Activated CD8-positive, alpha-beta memory T cell treated with anti-CD3 and anti-CD28 coated beads, Interleukin-2, amount 10 ng/mL, durations not matched to agents 7 days and 5 days (primary cell): ENCODE measurements around the gene WASF2. TPM values are rescaled to one million over a fixed set of nuclear protein-coding genes. Genes with fewer than 3 reads are reported as not detected.

Source experiments
- ATAC-seq: fragments of 150-1000 bp; cut with Tn5 transposase; one replicate; pipeline ENCODE4 v1.10.0; 2021; ENCODE audit warnings: moderate library complexity
- CTCF ChIA-PET: fragments of 350-600 bp; sonication (Branson Sonifier 250); formaldehyde crosslinking; loops from one replicate; lab custom pipeline; 2021; ENCODE audit warnings: antibody characterized with exemption; lab: Charles Lee
- DNase-seq: peaks from one replicate; pipeline ENCODE4 v3.0.0-alpha.2; 2020
- H3K27ac Mint-ChIP-seq: one replicate; pipeline ENCODE4 v1.8.0; 2021; ENCODE audit warnings: mild to moderate bottlenecking, mixed read lengths
- H3K27me3 Mint-ChIP-seq: one replicate; pipeline ENCODE4 v1.8.0; 2021; ENCODE audit warnings: mixed read lengths
- H3K36me3 Mint-ChIP-seq: one replicate; pipeline ENCODE4 v1.8.0; 2021; ENCODE audit warnings: mild to moderate bottlenecking, mixed read lengths
- H3K4me1 Mint-ChIP-seq: one replicate; pipeline ENCODE4 v1.8.0; 2021; ENCODE audit warnings: mixed read lengths
- H3K4me3 Mint-ChIP-seq: one replicate; pipeline ENCODE4 v1.8.0; 2021; ENCODE audit warnings: mild to moderate bottlenecking, moderate library complexity, mixed read lengths
- H3K9me3 Mint-ChIP-seq: one replicate; pipeline ENCODE4 v1.8.0; 2022; ENCODE audit warnings: low read depth, mixed read lengths
- total RNA-seq, 2 experiments: library from RNA; stranded (reverse); gene quantifications; one replicate each; pipeline ENCODE4 v1.2.3, GENCODE V29; 2021

WASF2 gene
- total RNA-seq, 2 experiments from 2014 or later: 113 to 117 TPM

DNA sequence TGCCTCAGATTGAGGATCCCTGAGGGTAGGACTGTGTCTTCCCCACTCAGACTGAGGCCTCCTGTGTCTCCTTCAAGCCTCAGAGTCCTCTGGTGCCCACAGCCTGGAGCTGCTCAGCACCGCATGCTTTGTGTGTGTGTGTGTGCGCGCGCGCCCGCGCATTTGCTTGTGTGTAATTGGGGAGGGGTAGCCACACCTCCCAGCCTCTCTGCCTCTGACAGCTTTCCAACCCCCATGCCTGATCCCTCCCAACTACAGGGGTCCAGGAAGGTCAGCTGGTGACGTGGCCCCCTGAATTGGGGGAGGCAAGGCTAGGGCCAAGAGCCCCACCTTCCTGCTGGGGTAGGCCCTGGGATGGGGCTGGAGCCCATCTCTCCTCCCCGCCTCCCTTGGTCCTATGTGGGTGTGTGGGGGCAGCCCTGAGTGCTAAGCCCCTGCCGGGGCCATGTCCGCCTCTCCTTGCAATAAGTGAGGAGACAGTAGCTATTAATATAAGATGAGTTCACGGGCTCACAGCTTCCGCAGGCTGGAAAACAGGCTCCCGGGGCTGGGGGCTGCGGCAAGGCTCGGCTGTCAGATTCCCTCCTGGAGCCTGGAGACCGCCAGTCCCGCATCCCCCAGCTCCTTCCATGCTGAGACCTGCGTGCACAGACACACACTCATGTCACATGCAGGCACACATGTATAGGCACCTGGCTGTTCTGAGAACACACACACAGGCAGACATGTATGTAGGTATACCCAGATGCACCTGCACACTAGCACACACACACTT, 90.5 kb downstream of the WASF2 start:
- H3K4me3 Mint-ChIP-seq: no peak overlapping the region
- CTCF ChIA-PET: interaction anchor here (0.9 to 14.3 kb wide), 9 partner anchors 9 to 263 kb away, joined by 3 to 331 read pairs (median 4); partner anchors contain the start of gene AHDC1
- H3K36me3 Mint-ChIP-seq: no peaks in the 10 kb centered on the region
- no peak for DNase-seq
- no peak overlapping the region for H3K27ac Mint-ChIP-seq
- H3K27me3 Mint-ChIP-seq: no peaks in the 10 kb centered on the region
- no peak for ATAC-seq
- no peaks in the 10 kb centered on the region for H3K9me3 Mint-ChIP-seq
- peaks cover 10% of the 10 kb centered on the region for H3K4me1 Mint-ChIP-seq

DNA sequence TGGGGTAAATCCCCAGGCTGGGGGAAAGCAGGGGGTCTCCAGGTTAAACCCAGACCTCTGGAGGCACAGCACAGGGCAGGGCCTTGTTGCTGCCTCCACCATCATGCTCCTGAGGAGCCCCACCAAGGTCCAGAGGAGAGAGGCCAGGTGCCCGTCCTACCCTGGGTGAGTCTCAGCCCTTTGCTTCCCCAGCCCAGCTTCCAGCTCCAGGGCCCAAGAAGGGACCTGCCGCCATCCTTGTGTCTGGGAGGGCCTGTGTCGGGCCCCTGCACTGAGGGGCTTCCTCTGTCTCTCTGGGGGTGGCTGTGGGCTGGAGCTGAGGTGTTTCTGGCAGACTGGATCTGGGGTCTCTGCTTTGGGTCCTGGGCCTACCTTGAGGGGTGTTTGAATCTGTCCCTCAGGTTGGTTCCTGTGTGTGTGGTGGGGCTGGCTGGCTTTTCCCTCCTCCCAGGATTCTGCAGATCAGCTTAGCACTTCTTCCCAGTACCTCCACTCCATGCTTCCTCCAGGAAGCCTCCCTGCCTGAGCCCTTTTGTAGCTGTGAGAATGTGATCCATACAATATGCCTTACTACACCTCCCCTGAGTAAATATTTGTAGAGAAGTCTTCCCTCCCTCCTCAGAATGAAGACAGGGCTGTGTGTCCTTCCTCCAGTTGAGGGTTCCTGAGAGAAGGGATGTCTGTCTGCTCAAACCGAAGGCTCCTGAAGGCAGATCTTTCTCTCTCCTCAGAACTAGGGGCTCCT, 91.4 kb downstream of the WASF2 start:
- no peak overlapping the region for H3K4me3 Mint-ChIP-seq
- CTCF ChIA-PET: interaction anchor here (0.9 to 14.3 kb wide), 10 partner anchors 8 to 264 kb away, joined by 3 to 331 read pairs (median 6); partner anchors contain the start of gene AHDC1
- no peaks in the 10 kb centered on the region for H3K36me3 Mint-ChIP-seq
- DNase-seq: no peak
- no peaks in the 10 kb centered on the region for H3K27me3 Mint-ChIP-seq
- no peak overlapping the region for H3K27ac Mint-ChIP-seq
- no peak for ATAC-seq
- H3K4me1 Mint-ChIP-seq: peaks cover 4% of the 10 kb centered on the region
- H3K9me3 Mint-ChIP-seq: no peaks in the 10 kb centered on the region

DNA sequence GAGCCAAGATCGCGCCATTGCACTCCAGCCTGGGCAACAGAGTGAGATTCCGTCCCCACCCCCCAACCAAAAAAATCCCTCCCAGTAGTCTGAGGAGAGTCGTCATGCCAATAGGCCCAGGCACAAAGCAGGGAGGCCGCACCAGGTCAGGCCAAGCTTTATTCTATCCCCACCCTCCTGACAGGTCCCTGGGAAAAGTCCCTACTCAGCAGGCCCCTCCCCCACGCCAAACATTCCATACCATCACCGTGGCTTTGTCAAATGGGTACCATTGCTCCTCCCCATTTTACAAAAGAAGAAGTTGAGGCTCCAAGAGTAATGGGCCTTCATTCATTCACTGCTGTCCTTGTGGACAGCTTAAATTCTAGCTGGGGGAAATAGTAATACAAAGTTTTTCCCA, 92.2 kb downstream of the WASF2 start:
- ATAC-seq (no peak), DNase-seq (no peak)
- Mint-ChIP-seq H3K4me3 (no peak overlapping the region), H3K27ac (no peak overlapping the region), H3K9me3 (no peaks in the 10 kb centered on the region), H3K4me1 (peaks cover 2% of the 10 kb centered on the region), H3K27me3 (no peaks in the 10 kb centered on the region), H3K36me3 (no peaks in the 10 kb centered on the region)
- CTCF ChIA-PET: interaction anchor here (0.6 to 14.3 kb wide), 10 partner anchors 10 to 354 kb away, joined by 3 to 331 read pairs (median 9); partner anchors contain the start of gene AHDC1

DNA sequence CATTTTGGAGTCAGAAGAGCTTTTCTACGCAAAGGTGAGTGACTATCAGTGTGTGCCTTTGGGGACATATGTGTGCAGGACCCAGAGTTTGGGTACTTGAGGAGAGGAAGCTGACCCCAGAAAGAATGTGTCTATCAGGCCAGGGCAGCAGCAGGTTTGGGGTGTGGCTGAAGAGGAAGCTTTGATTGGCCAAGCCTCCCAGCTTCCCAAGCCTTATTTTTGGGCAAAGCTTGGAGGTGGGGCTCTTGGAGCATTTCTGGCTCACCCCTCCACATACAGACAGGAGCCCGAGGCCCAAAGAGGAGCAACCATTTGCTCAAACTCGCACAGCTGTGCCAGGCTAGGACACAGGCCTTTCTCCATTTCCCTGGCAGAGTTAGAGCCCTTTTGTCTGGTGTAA, 92.9 kb downstream of the WASF2 start:
- CTCF ChIA-PET: interaction anchor here (0.6 to 14.3 kb wide), 10 partner anchors 10 to 266 kb away, joined by 3 to 331 read pairs (median 8); partner anchors contain the start of gene AHDC1
- Mint-ChIP-seq H3K9me3 (no peaks in the 10 kb centered on the region), H3K36me3 (no peaks in the 10 kb centered on the region), H3K4me1 (peaks cover 1% of the 10 kb centered on the region), H3K27me3 (no peaks in the 10 kb centered on the region), H3K4me3 (no peak overlapping the region), H3K27ac (no peak overlapping the region)
- no peak for DNase-seq
- no peak for ATAC-seq

DNA sequence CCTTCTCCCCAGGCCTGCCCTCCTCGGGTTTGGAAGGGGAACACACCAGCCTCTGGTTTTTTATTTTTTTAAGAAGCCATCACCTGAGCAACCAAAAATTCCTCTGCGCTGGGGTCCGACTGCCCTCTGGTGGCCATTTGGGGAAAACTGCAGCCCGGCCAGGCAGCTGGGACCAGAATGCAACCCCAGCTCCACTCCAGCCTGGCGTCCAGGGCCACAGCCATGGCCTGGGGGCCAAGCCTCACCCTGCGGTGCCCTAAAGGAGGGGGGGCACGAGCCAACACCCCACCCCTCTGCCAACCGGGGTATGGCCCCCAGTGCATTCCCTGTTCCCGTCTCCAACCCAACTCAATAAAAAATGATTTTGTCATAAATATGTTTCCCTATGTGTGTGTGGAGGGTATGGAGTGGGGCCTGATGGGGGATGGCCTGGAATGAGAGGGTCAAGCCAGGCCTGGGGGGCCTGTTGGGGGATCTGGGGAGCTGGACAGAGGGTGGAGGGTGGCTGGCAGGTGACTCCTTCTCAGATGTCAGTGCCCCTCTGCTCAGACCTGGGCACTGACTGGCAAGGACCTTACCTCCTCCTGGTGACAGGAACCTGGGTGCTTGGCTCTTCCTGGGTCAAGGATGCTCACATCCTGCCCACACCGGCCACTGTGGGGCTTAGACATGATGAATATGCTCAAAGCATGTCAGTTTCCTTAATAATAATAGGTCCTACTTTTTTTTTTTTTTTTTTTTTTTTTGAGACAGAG, 94.3 kb downstream of the WASF2 start:
- CTCF ChIA-PET: interaction anchor here (0.6 to 14.3 kb wide), 44 partner anchors 8 to 351 kb away, joined by 3 to 331 read pairs (median 5); partner anchors contain the start of genes AHDC1, CD164L2, MAP3K6 and SYTL1
- no peak overlapping the region for H3K27ac Mint-ChIP-seq

DNA sequence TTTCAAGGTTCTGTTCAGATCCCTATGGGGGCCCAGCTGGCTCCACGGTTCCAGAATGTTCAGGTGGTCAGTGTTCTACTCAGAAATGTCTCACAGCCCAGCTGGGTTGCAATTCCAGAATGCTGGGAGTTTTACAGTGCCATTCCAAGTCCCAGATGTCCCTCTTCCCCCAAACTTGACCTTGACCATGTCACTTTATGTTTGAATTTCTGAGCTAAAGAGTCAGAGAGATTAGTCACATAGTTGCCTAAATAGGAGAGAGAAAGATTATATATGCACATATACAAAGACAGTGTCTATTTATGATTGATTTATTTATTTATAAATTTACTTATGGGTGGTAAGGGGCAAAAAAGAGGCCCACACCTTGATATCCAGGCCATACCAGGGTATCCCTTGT, 95.0 kb downstream of the WASF2 start:
- H3K36me3 Mint-ChIP-seq: no peaks in the 10 kb centered on the region
- DNase-seq: no peak
- H3K27me3 Mint-ChIP-seq: peaks cover 9% of the 10 kb centered on the region
- CTCF ChIA-PET: interaction anchor here (0.7 to 14.3 kb wide), 40 partner anchors 8 to 398 kb away, joined by 3 to 331 read pairs (median 5); partner anchors contain the start of genes AHDC1, CD164L2, MAP3K6 and SYTL1
- no peak overlapping the region for H3K4me3 Mint-ChIP-seq
- ATAC-seq: no peak
- no peak overlapping the region for H3K27ac Mint-ChIP-seq
- H3K9me3 Mint-ChIP-seq: no peaks in the 10 kb centered on the region
- peaks cover 8% of the 10 kb centered on the region for H3K4me1 Mint-ChIP-seq

More for the DNA sequence above, 94.3 kb downstream of the WASF2 start:
- Mint-ChIP-seq H3K36me3 (no peaks in the 10 kb centered on the region), H3K4me1 (peaks cover 8% of the 10 kb centered on the region), H3K27me3 (peaks cover 5% of the 10 kb centered on the region), H3K9me3 (no peaks in the 10 kb centered on the region), H3K4me3 (no peak overlapping the region)
- ATAC-seq: peak; percentile 34
- DNase-seq: peak; percentile 86

DNA sequence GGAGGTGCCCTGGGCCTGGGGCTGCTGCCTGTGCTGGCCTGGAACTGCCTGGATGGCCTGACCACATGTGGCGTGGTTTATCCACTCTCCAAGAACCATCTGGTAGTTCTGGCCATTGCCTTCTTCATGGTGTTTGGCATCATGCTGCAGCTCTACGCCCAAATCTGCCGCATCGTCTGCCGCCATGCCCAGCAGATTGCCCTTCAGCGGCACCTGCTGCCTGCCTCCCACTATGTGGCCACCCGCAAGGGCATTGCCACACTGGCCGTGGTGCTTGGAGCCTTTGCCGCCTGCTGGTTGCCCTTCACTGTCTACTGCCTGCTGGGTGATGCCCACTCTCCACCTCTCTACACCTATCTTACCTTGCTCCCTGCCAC, 95.7 kb downstream of the WASF2 start:
- H3K4me1 Mint-ChIP-seq: peaks cover 8% of the 10 kb centered on the region
- H3K4me3 Mint-ChIP-seq: no peak overlapping the region
- CTCF ChIA-PET: interaction anchor here (0.6 to 14.3 kb wide), 29 partner anchors 7 to 397 kb away, joined by 3 to 331 read pairs (median 6); partner anchors contain the start of genes AHDC1, CD164L2, MAP3K6 and SYTL1
- no peak overlapping the region for H3K27ac Mint-ChIP-seq
- no peaks in the 10 kb centered on the region for H3K36me3 Mint-ChIP-seq
- DNase-seq (no peak), ATAC-seq (no peak)
- peaks cover 15% of the 10 kb centered on the region for H3K27me3 Mint-ChIP-seq
- no peaks in the 10 kb centered on the region for H3K9me3 Mint-ChIP-seq

DNA sequence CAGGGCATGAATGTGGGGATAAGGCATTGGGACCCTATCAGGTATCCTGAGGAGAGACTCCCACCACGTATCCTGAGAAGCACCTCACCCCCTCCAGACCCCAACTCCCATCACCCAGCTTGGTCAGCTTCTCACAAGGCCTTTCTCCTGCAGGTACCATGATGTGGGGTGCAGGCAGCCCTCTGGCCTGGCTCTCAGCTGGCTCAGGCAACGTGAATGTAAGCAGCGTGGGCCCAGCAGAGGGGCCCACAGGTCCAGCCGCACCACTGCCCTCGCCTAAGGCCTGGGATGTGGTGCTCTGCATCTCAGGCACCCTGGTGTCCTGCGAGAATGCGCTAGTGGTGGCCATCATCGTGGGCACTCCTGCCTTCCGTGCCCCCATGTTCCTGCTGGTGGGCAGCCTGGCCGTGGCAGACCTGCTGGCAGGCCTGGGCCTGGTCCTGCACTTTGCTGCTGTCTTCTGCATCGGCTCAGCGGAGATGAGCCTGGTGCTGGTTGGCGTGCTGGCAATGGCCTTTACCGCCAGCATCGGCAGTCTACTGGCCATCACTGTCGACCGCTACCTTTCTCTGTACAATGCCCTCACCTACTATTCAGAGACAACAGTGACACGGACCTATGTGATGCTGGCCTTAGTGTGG, 96.2 kb downstream of the WASF2 start:
- peak overlapping the region; percentile 27 for H3K4me3 Mint-ChIP-seq
- ATAC-seq (no peak), DNase-seq (no peak)
- H3K9me3 Mint-ChIP-seq: no peaks in the 10 kb centered on the region
- CTCF ChIA-PET: interaction anchor here (0.7 to 14.3 kb wide), 10 partner anchors 9 to 215 kb away, joined by 3 to 331 read pairs (median 5); partner anchors contain the start of genes AHDC1, CD164L2 and MAP3K6
- H3K4me1 Mint-ChIP-seq: peaks cover 8% of the 10 kb centered on the region
- H3K27ac Mint-ChIP-seq: no peak overlapping the region
- peaks cover 16% of the 10 kb centered on the region for H3K27me3 Mint-ChIP-seq
- H3K36me3 Mint-ChIP-seq: no peaks in the 10 kb centered on the region

DNA sequence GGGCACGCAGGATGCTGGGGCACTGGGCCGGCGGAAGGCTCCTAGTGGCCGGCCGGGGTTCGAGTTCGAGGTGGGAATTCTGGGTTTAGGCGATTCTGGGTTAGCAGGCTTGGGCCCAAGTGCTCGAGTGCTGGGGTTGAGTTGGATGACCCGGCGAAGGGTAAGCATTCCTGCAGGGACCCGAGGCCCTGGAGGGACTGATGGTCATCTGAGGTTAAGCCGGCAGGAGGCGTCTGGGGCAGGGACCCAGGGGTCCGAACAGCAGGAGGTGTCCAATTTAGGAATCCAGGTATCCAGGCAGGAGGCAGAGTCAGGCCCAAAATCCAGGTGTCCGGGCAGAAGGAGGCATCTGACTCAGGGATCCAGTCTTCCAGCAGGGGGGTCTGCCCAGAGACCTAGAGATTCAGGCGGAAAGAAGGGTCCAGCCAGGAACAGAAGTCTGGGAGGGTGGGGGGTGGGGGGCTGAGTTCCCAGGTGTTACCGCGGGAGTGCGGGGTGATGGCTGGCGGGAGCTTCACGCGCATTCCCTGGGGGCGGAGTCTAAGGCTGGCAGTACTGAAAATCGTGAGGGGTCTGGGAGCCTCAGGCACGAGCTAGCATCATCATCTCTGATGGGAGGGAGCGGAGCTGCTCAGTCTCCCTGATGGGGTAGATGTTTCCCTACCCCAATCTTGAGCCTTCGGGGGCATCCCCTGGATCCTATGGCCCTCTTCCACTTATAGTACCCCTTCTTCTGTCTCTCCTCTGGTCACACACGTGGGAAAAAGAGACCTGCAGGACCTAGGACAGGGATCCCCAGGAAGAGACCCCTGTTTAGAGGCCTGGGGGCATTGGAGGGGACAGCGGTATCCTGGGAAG, 97.0 kb downstream of the WASF2 start:
- H3K9me3 Mint-ChIP-seq: no peaks in the 10 kb centered on the region
- H3K4me1 Mint-ChIP-seq: peaks cover 8% of the 10 kb centered on the region
- ATAC-seq: no peak
- no peaks in the 10 kb centered on the region for H3K36me3 Mint-ChIP-seq
- CTCF ChIA-PET: interaction anchor here (0.7 to 14.3 kb wide), 8 partner anchors 9 to 215 kb away, joined by 3 to 331 read pairs (median 4); partner anchors contain the start of genes CD164L2 and MAP3K6
- no peak for DNase-seq
- peak overlapping the region; percentile 62 for H3K27ac Mint-ChIP-seq
- H3K27me3 Mint-ChIP-seq: peaks cover 21% of the 10 kb centered on the region
- peak overlapping the region; percentile 74 for H3K4me3 Mint-ChIP-seq

DNA sequence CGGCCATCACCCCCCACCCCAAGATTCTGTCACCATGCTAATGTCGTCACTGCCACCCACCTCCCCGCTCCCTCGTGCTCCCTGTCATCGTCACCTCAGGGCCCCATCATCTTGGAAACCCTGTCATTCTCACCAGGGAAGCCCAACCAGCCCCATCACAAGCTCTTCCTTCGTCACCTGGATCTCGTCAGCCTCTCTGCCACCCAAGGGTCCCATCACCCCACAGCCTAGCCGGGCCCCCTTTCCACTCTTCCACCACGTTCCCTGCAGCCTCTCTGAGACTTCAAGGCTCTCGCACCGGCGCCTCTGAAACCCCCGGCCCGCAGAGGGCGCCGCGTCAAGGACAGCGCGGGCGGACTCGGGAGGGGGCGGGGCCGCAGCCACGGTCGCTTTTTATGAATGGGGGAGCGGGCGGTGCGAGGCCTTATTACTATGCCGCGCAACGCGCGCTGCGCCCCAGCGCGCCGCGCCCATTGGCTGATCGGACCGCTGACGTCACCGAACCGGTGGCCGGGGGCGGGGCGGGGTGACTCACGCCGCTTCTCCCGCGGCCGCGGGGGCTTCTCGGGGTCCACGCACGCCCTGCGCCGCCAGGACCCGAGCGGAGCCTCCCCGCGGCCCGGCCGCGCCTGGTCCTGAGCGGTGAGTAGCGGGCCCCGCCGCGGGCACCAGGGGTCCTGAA, 97.7 kb downstream of the WASF2 start, which contains the start of gene GPR3:
GPR3 (plus strand) TSS at position 527 of the 682 bp plus-strand sequence. CDS start 1,177 bp downstream, outside the sequence.
- H3K27ac Mint-ChIP-seq: peak within 1 kb of the TSS; percentile 76
- H3K9me3 Mint-ChIP-seq: no peaks in the 10 kb centered on the region
- H3K27me3 Mint-ChIP-seq: peaks cover 21% of the 10 kb centered on the region
- CTCF ChIA-PET: interaction anchor here (0.6 to 11.7 kb wide), 16 partner anchors 21 to 299 kb away, joined by 3 to 260 read pairs (median 4); partner anchors contain the start of genes AHDC1, MAP3K6, SYTL1 and TMEM222
- H3K4me1 Mint-ChIP-seq: peaks cover 8% of the 10 kb centered on the region
- H3K36me3 Mint-ChIP-seq: no peaks in the 10 kb centered on the region
- DNase-seq (peak; percentile 95), ATAC-seq (peak; percentile 94)
- peak within 1 kb of the TSS; percentile 74 for H3K4me3 Mint-ChIP-seq
